Urinary bladder (tissue), 4 donors: ENCODE measurements around the gene UNC13D. TPM values are rescaled to one million over a fixed set of nuclear protein-coding genes. Genes with fewer than 3 reads are reported as not detected.
"Not testable (repeated sequence)": the region's sequence is repeated elsewhere in the genome, so short reads cannot be mapped to it uniquely, and the experiment has no call there.

Experiments used
- DNase-seq: peaks from one replicate; pipeline ENCODE4 v3.0.0-alpha.2; 2015; ENCODE audit errors: extremely low spot score
- H3K27ac ChIP-seq: one replicate; pipeline ENCODE4 v1.5.1; 2013; ENCODE audit warnings: low read depth, mild to moderate bottlenecking, moderate library complexity
- H3K36me3 ChIP-seq: one replicate; pipeline ENCODE4 v1.6.1; 2013; ENCODE audit warnings: mild to moderate bottlenecking, moderate library complexity; ENCODE audit not compliant: insufficient read depth
- H3K4me1 ChIP-seq: one replicate; pipeline ENCODE4 v1.6.1; 2013; ENCODE audit warnings: mild to moderate bottlenecking, moderate library complexity; ENCODE audit not compliant: insufficient read depth
- H3K4me3 ChIP-seq: one replicate; pipeline ENCODE4 v1.5.1; 2013; ENCODE audit warnings: low read depth, low read length
- WGBS: extraction: QIAGEN DNeasy Blood & Tissue Kit; methylation state at CpG from one replicate; pipeline ENCODE4 v1.1.7; 2013; 5-methylcytosine and 5-hydroxymethylcytosine counted together
- polyA plus RNA-seq: library from polyadenylated mRNA; stranded (reverse); fragments of 200-250 nt; gene quantifications from one replicate; pipeline ENCODE4 v1.2.3, GENCODE V29; 2013
- total RNA-seq: library from RNA; depleted of rRNA; stranded (reverse); fragments of >200 nt; gene quantifications from one replicate; pipeline ENCODE4 v1.2.3, GENCODE V29; 2014
- donor health status: healthy with polysubstance abuse.
- donor health status: healthy.

The UNC13D gene
- total and polyA plus RNA-seq, 2 donors = 10.6 to 13.0 TPM

GRCh38 chr17:75851693-75851991 lies 7.4 kb upstream of the UNC13D start:
- not testable (repeated sequence) for H3K4me1 ChIP-seq, H3K27ac ChIP-seq, DNase-seq, H3K4me3 ChIP-seq
- WGBS = 93% methylated on average over 15 of the region's 15 CpGs
- H3K36me3 ChIP-seq = peaks cover 14% of the 10 kb centered on the region

- H3K27ac ChIP-seq = no peak overlapping the region
- no peak for DNase-seq
- H3K4me1 ChIP-seq = no peaks in the 10 kb centered on the region
- peaks cover 14% of the 10 kb centered on the region for H3K36me3 ChIP-seq
- H3K4me3 ChIP-seq = no peak overlapping the region
- WGBS = 91% methylated on average over 12 of the region's 12 CpGs
Measured at GRCh38 chr17:75850928-75851692, 6.9 kb upstream of the UNC13D start.

GRCh38 chr17:75849724-75850123 lies 5.5 kb upstream of the UNC13D start:
- H3K27ac ChIP-seq = no peak overlapping the region
- no peaks in the 10 kb centered on the region for H3K4me1 ChIP-seq
- 85% methylated on average over 9 of the region's 9 CpGs for WGBS
- peaks cover 14% of the 10 kb centered on the region for H3K36me3 ChIP-seq
- DNase-seq = no peak
- no peak overlapping the region for H3K4me3 ChIP-seq

- H3K4me1 ChIP-seq = no peaks in the 10 kb centered on the region
- H3K27ac ChIP-seq = no peak overlapping the region
- DNase-seq = no peak
Measured at GRCh38 chr17:75849279-75849646, 5.1 kb upstream of the UNC13D start.

GRCh38 chr17:75848523-75849278 lies 4.5 kb upstream of the UNC13D start:
- Histone ChIP-seq H3K4me1 (no peaks in the 10 kb centered on the region), H3K36me3 (peaks cover 14% of the 10 kb centered on the region), H3K27ac (no peak overlapping the region), H3K4me3 (no peak overlapping the region)
- DNase-seq = no peak
- WGBS = 51% methylated on average over 16 of the region's 16 CpGs

More at GRCh38 chr17:75849279-75849646, 5.1 kb upstream of the UNC13D start:
- WGBS = 81% methylated on average over 11 of the region's 11 CpGs
- no peak overlapping the region for H3K4me3 ChIP-seq
- H3K36me3 ChIP-seq = peaks cover 14% of the 10 kb centered on the region

- 85% methylated on average over 25 of the region's 25 CpGs for WGBS
- Histone ChIP-seq H3K27ac (no peak overlapping the region), H3K4me1 (no peaks in the 10 kb centered on the region), H3K4me3 (no peak overlapping the region), H3K36me3 (peaks cover 14% of the 10 kb centered on the region)
- DNase-seq = no peak
Measured at GRCh38 chr17:75847614-75848522, 3.7 kb upstream of the UNC13D start.

GRCh38 chr17:75846692-75847613 lies 2.7 kb upstream of the UNC13D start:
- Histone ChIP-seq H3K4me3 (no peak overlapping the region), H3K27ac (no peak overlapping the region), H3K4me1 (no peaks in the 10 kb centered on the region), H3K36me3 (peaks cover 14% of the 10 kb centered on the region)
- no peak for DNase-seq
- WGBS = 85% methylated on average over 34 of the region's 34 CpGs

GRCh38 chr17:75845933-75846691 lies 1.9 kb upstream of the UNC13D start:
- Histone ChIP-seq H3K4me1 (no peaks in the 10 kb centered on the region), H3K27ac (peak overlapping the region; percentile 28), H3K4me3 (no peak overlapping the region), H3K36me3 (peaks cover 12% of the 10 kb centered on the region)
- no peak for DNase-seq
- WGBS = 74% methylated on average over 22 of the region's 22 CpGs

GRCh38 chr17:75845058-75845711 lies 981 bp upstream of the UNC13D start:
- H3K36me3 ChIP-seq = peaks cover 9% of the 10 kb centered on the region
- H3K4me3 ChIP-seq = no peak overlapping the region
- H3K4me1 ChIP-seq = no peaks in the 10 kb centered on the region
- DNase-seq = peak; percentile 64
- 33% methylated on average over 21 of the region's 21 CpGs for WGBS
- H3K27ac ChIP-seq = peak overlapping the region; percentile 93

- no peak for DNase-seq
- H3K4me1 ChIP-seq = no peaks in the 10 kb centered on the region
- WGBS = 41% methylated on average over 14 of the region's 14 CpGs
- no peak overlapping the region for H3K4me3 ChIP-seq
- H3K27ac ChIP-seq = peak overlapping the region; percentile 93
- peaks cover 9% of the 10 kb centered on the region for H3K36me3 ChIP-seq
Measured at GRCh38 chr17:75844530-75845057, 390 bp upstream of the UNC13D start.

- 82% methylated on average over 22 of the region's 22 CpGs for WGBS
- DNase-seq = no peak
- Histone ChIP-seq H3K4me1 (no peaks in the 10 kb centered on the region), H3K36me3 (peaks cover 7% of the 10 kb centered on the region), H3K27ac (no peak overlapping the region), H3K4me3 (peak overlapping the region; percentile 12)
Measured at GRCh38 chr17:75842963-75843576, 1.1 kb downstream of the UNC13D start.
